ENCODE data around the gene CCDC137. TPM values are rescaled to one million over a fixed set of nuclear protein-coding genes. Genes with fewer than 3 reads are reported as not detected.

CCDC137 gene
- total and polyA plus RNA-seq, 2 of the 13 experiments (the other 11 are each of a cell fraction or from before 2014, with no cell fraction given) = 14.6 to 39.1 TPM

DNA sequence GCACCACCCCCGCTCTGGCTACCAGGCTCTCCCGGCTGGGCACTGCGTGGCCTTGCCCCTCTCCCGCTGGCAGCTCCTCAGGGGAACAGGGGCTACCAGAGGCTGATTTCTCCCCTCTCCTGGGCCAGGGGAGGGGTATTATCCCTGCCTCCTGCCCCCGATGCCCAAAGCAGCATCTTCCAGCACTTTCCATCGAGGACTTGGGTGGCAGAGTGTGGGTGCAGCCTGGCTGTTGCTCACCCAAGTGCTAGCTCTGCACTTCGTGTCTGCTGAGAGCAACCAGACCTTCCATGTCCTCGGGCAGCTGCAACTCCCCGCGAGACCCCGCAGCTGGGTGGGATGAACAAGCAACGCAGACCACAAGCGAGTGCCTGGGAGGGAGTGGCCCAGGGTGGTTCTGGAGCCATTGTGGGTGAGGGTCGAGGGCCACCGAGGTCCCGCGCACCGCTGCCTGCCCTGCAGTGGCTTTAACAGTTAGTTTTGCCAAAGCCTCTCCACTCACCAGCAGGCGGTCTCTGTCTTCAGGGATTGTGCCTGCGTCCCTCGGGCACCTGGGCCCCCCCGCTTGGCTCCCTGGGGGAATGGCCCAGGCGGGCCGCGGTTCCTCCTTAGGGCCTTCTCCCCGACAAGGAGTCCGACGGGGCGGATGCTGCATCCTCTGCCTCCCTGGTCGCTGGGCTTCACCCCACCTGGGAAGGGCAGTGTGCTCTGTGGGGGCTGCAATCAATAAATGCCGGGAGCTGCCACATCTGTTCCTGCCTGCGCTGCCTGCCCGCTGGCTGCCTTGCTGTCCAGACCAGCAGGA lies 53.9 kb downstream of the CCDC137 start (continued):
- TF ChIP-seq, protein P1, sequence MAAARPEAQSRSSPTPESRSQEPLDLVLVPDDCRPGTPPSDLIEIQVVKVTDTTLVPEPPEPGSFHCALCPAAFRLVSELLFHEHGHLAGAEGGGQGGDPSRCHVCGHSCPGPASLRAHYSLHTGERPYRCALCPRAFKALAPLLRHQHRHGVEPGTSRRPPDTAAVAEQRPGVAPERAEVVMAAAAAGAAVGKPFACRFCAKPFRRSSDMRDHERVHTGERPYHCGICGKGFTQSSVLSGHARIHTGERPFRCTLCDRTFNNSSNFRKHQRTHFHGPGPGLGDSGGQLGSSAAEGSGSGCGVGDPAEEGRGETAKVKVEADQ (CRISPR knock-in tag; IDR thresholded peaks at IDR 0.05; ENCODE audit: borderline replicate concordance) = no peak
- no peak for TF ChIP-seq ZFP36 (IDR thresholded peaks at IDR 0.05; ENCODE audit: borderline replicate concordance, low read depth, low read length, partially characterized antibody)
- TF ChIP-seq ZNF333 (CRISPR knock-in tag; IDR thresholded peaks at IDR 0.05; ENCODE audit: borderline replicate concordance) = 0 out of 2 replicates have a peak, but pooled peaks have one; percentile 33
- TF ChIP-seq ZNF570 (CRISPR knock-in tag; IDR thresholded peaks at IDR 0.05; ENCODE audit: borderline replicate concordance) = no peak
- TF ChIP-seq EEA1 (CRISPR knock-in tag; IDR thresholded peaks at IDR 0.05; ENCODE audit: borderline replicate concordance) = no peak
- TF ChIP-seq, protein P2, sequence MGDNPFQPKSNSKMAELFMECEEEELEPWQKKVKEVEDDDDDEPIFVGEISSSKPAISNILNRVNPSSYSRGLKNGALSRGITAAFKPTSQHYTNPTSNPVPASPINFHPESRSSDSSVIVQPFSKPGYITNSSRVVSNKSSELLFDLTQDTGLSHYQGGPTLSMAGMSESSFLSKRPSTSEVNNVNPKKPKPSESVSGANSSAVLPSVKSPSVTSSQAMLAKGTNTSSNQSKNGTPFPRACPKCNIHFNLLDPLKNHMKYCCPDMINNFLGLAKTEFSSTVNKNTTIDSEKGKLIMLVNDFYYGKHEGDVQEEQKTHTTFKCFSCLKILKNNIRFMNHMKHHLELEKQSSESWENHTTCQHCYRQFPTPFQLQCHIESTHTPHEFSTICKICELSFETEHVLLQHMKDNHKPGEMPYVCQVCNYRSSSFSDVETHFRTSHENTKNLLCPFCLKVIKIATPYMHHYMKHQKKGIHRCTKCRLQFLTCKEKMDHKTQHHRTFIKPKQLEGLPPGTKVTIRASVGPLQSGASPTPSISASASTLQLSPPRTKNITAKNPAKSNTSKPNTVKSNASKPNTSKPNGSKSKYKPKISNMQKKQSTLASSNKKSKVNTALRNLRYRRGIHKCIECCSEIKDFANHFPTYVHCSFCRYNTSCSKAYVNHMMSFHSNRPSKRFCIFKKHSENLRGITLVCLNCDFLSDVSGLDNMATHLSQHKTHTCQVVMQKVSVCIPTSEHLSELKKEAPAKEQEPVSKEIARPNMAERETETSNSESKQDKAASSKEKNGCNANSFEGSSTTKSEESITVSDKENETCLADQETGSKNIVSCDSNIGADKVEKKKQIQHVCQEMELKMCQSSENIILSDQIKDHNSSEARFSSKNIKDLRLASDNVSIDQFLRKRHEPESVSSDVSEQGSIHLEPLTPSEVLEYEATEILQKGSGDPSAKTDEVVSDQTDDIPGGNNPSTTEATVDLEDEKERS (CRISPR knock-in tag; IDR thresholded peaks at IDR 0.05) = no peak
- no peak for TF ChIP-seq ASH2L (IDR thresholded peaks at IDR 0.05; ENCODE audit: insufficient read length, low read depth, low read length)
- peak; percentile 36; the same call in 1 of the 2 replicates for TF ChIP-seq BORCS8-MEF2B (CRISPR knock-in tag; IDR thresholded peaks at IDR 0.05)
- no peak for TF ChIP-seq ZNF713 (CRISPR knock-in tag; IDR thresholded peaks at IDR 0.05)
- no peak for TF ChIP-seq KAT2B (IDR thresholded peaks at IDR 0.05; ENCODE audit: borderline replicate concordance, low read depth, low read length)
- TF ChIP-seq PHF5A (CRISPR knock-in tag; IDR thresholded peaks at IDR 0.05; ENCODE audit: low read depth, unreplicated experiment) = no peak
- no peak for TF ChIP-seq MTA1 (CRISPR knock-in tag; IDR thresholded peaks at IDR 0.05; ENCODE audit: borderline replicate concordance)
- no peak for TF ChIP-seq ZNF660 (CRISPR knock-in tag; IDR thresholded peaks at IDR 0.05; ENCODE audit: borderline replicate concordance, low read depth)
- no peak for TF ChIP-seq KAT8 (CRISPR knock-in tag; IDR thresholded peaks at IDR 0.05)
- peak; percentile 32; the same call in 1 of the 2 replicates for TF ChIP-seq ZC3H13 (CRISPR knock-in tag; IDR thresholded peaks at IDR 0.05)
- TF ChIP-seq TAF15 (IDR thresholded peaks at IDR 0.05; ENCODE audit: low read depth, low read length, poor library complexity, severe bottlenecking) = peak; percentile 42
- no peak for TF ChIP-seq MATR3 (CRISPR knock-in tag; IDR thresholded peaks at IDR 0.05)
- TF ChIP-seq, protein P3, sequence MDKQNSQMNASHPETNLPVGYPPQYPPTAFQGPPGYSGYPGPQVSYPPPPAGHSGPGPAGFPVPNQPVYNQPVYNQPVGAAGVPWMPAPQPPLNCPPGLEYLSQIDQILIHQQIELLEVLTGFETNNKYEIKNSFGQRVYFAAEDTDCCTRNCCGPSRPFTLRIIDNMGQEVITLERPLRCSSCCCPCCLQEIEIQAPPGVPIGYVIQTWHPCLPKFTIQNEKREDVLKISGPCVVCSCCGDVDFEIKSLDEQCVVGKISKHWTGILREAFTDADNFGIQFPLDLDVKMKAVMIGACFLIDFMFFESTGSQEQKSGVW (CRISPR knock-in tag; IDR thresholded peaks at IDR 0.05; ENCODE audit: borderline replicate concordance) = no peak
- TF ChIP-seq, protein P4, sequence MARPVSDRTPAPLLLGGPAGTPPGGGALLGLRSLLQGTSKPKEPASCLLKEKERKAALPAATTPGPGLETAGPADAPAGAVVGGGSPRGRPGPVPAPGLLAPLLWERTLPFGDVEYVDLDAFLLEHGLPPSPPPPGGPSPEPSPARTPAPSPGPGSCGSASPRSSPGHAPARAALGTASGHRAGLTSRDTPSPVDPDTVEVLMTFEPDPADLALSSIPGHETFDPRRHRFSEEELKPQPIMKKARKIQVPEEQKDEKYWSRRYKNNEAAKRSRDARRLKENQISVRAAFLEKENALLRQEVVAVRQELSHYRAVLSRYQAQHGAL (CRISPR knock-in tag; IDR thresholded peaks at IDR 0.05; ENCODE audit: not compliant biosample characterization) = no peak
- no peak for TF ChIP-seq ZMYM3 (CRISPR knock-in tag; IDR thresholded peaks at IDR 0.05)
- no peak for TF ChIP-seq ZBTB42 (CRISPR knock-in tag; IDR thresholded peaks at IDR 0.05)
- TF ChIP-seq RFXANK (CRISPR knock-in tag; IDR thresholded peaks at IDR 0.05) = no peak
